Natural killer cell (primary cell): ENCODE results near the gene CTIF. TPM values are rescaled to one million over a fixed set of nuclear protein-coding genes. Genes with fewer than 3 reads are reported as not detected.

Source experiments
- ATAC-seq, 3 donors: fragments of 150-1000 bp in 2 of 3; fragments of 200-7000 bp in 1 of 3; cut with Tn5 transposase; 1 replicate in 1 of 3; 2 replicates in 2 of 3; pipeline ENCODE4 v1.10.0; 2021; ENCODE audit warnings: mild to moderate bottlenecking in 2 of 3, moderate library complexity in 2 of 3
- DNase-seq, 2 donors: peaks; one replicate each; pipeline versions ENCODE4 v3.0.0 to v3.0.0-alpha.2; 2013 to 2021; ENCODE audit warnings: mixed read lengths in 1 of 2
- H3K27ac ChIP-seq: one replicate; pipeline ENCODE4 v1.5.1; 2013; ENCODE audit warnings: mild to moderate bottlenecking, low read length
- H3K27me3 ChIP-seq: one replicate; pipeline ENCODE4 v1.6.1; 2013; ENCODE audit warnings: low read length; ENCODE audit not compliant: control insufficient read depth, insufficient read depth
- H3K36me3 ChIP-seq: one replicate; pipeline ENCODE4 v1.6.1; 2013; ENCODE audit warnings: low read length; ENCODE audit not compliant: control insufficient read depth, insufficient read depth
- H3K4me1 ChIP-seq: one replicate; pipeline ENCODE4 v1.6.1; 2013; ENCODE audit warnings: low read length; ENCODE audit not compliant: control insufficient read depth, insufficient read depth
- H3K4me3 ChIP-seq: one replicate; pipeline ENCODE4 v1.5.1; 2013; ENCODE audit warnings: low read length
- H3K9me3 ChIP-seq: one replicate; pipeline ENCODE4 v1.6.1; 2013; ENCODE audit warnings: low read length; ENCODE audit not compliant: control insufficient read depth, insufficient read depth
- H3K27ac Mint-ChIP-seq, 2 donors: one replicate each; pipeline ENCODE4 v1.8.0; 2022; ENCODE audit warnings: mild to moderate bottlenecking in 2 of 2, mixed read lengths in 2 of 2, moderate library complexity in 1 of 2
- H3K27me3 Mint-ChIP-seq, 2 donors: one replicate each; pipeline ENCODE4 v1.8.0; 2022; ENCODE audit warnings: low read depth in 2 of 2, mixed read lengths in 2 of 2
- H3K36me3 Mint-ChIP-seq: one replicate; pipeline ENCODE4 v1.8.0; 2022; ENCODE audit warnings: mixed read lengths
- H3K4me1 Mint-ChIP-seq, 2 donors: one replicate each; pipeline ENCODE4 v1.8.0; 2022; ENCODE audit warnings: mixed read lengths in 2 of 2
- H3K4me3 Mint-ChIP-seq: one replicate; pipeline ENCODE4 v1.8.0; 2022; ENCODE audit warnings: mild to moderate bottlenecking, moderate library complexity, mixed read lengths
- H3K9me3 Mint-ChIP-seq, 2 donors: one replicate each; pipeline ENCODE4 v1.8.0; 2022; ENCODE audit warnings: mixed read lengths in 2 of 2
- WGBS: methylation state at CpG from one replicate; pipeline ENCODE4 v1.1.7; 2013; ENCODE audit warnings: missing lambda C conversion rate; ENCODE audit not compliant: insufficient coverage; 5-methylcytosine and 5-hydroxymethylcytosine counted together
- intact Hi-C: fragments of 100-400 bp; cut with micrococcal nuclease; formaldehyde crosslinking; loops from one replicate; pipeline ENCODE4 v1.14.2; 2022
- total RNA-seq, 4 donors: library from RNA; stranded (reverse); fragments of 120-200 nt in 1 of 4; gene quantifications; one replicate each; pipeline versions ENCODE4 v1.2.3 to v1.2.4, GENCODE V29; 2013 to 2022
- TF ChIP-seq, protein P1 (sequence below): fragments of 200-600 bp; IDR thresholded peaks from one replicate; pipeline ENCODE4 v1.8.0; 2022; ENCODE audit warnings: antibody characterized with exemption

Gene CTIF
- total RNA-seq, 3 donors from 2014 or later (not counting 1 experiment from before 2014, with no cell fraction given) = 6.9 to 10.2 (median 8.2) TPM

DNA sequence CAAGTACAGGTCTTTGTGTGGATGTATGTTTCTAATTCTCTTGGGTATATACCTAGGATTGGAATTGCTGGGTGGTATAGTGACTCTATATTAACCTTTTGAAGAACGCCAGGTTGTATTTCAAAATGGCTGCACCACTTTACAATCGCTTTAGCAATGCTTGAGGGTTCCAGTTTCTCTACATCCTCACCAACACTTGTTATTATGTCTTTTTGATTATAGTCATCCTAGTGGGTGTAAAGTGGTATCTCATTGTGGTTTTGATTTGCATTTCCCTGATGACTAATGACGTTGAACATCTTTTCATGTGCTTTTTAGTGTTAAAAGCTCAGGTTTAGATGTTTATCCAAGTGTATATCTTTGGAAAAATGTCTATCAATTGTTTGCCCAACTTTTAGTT lies 39.5 kb downstream of the CTIF start:
- intact Hi-C loops = no loop called here
- H3K36me3 Mint-ChIP-seq = no peaks in the 10 kb centered on the region
- TF ChIP-seq, protein P1, sequence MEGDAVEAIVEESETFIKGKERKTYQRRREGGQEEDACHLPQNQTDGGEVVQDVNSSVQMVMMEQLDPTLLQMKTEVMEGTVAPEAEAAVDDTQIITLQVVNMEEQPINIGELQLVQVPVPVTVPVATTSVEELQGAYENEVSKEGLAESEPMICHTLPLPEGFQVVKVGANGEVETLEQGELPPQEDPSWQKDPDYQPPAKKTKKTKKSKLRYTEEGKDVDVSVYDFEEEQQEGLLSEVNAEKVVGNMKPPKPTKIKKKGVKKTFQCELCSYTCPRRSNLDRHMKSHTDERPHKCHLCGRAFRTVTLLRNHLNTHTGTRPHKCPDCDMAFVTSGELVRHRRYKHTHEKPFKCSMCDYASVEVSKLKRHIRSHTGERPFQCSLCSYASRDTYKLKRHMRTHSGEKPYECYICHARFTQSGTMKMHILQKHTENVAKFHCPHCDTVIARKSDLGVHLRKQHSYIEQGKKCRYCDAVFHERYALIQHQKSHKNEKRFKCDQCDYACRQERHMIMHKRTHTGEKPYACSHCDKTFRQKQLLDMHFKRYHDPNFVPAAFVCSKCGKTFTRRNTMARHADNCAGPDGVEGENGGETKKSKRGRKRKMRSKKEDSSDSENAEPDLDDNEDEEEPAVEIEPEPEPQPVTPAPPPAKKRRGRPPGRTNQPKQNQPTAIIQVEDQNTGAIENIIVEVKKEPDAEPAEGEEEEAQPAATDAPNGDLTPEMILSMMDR = no peak
- Histone ChIP-seq H3K27ac (no peak overlapping the region), H3K4me1 (no peaks in the 10 kb centered on the region), H3K27me3 (no peaks in the 10 kb centered on the region), H3K36me3 (no peaks in the 10 kb centered on the region), H3K4me3 (no peak overlapping the region), H3K9me3 (no peaks in the 10 kb centered on the region)
- no peak for DNase-seq
- H3K9me3 Mint-ChIP-seq = no peaks in the 10 kb centered on the region
- no peaks in the 10 kb centered on the region for H3K27me3 Mint-ChIP-seq
- no peaks in the 10 kb centered on the region for H3K4me1 Mint-ChIP-seq
- no peak for ATAC-seq
- H3K4me3 Mint-ChIP-seq = no peak overlapping the region
- WGBS = 51% methylated on average over 2 of the region's 3 CpGs
- no peak overlapping the region for H3K27ac Mint-ChIP-seq

DNA sequence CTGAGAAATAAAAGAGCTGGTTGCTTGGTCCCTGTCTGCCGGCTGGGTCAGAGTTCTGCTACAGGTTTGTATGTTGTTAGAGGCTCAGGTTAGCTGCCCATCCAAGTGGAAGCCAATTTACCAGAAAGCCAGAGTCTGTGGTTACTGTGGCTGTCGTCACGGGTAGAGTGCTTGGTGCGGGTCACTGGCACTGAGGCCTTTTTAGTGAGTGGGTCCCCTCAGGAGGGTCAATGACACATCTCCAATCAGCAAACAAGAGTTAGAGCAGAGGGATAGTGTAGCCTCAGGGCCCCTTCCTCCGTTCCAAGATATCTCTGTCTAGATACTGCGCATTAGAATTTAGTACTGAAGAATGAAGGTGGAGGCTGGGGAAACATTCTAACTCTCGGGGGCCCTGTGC lies 41.2 kb downstream of the CTIF start:
- Mint-ChIP-seq H3K36me3 (no peaks in the 10 kb centered on the region), H3K4me3 (no peak overlapping the region), H3K9me3 (no peaks in the 10 kb centered on the region), H3K27ac (no peak overlapping the region), H3K27me3 (no peaks in the 10 kb centered on the region), H3K4me1 (no peaks in the 10 kb centered on the region)
- Histone ChIP-seq H3K9me3 (no peaks in the 10 kb centered on the region), H3K4me3 (no peak overlapping the region), H3K36me3 (no peaks in the 10 kb centered on the region), H3K4me1 (no peaks in the 10 kb centered on the region), H3K27me3 (no peaks in the 10 kb centered on the region), H3K27ac (no peak overlapping the region)
- ATAC-seq = no peak
- WGBS = 93% methylated on average over 7 of the region's 7 CpGs
- DNase-seq = no peak
- intact Hi-C loops = no loop called here
- TF ChIP-seq, protein P1 = no peak

DNA sequence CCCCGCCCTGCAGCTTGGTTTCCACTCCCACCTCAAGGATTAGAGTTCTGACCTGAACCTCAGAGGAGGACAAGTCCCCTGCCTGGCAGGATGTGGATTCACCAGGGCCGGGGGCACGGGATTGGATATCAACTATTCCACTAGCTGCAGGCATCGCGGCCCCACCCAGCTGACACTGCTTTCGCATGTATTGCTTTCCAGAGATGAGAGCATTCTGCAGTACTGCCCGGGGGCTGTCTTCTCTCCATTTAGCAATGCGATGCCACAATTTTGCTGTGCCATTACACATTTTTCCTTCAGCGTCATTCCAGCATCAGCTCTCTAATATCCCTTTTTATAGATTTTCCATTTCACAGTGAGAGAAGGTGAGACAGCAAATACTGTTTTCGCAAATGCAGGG lies 42.0 kb downstream of the CTIF start:
- Histone ChIP-seq H3K9me3 (no peaks in the 10 kb centered on the region), H3K4me3 (no peak overlapping the region), H3K4me1 (no peaks in the 10 kb centered on the region), H3K36me3 (no peaks in the 10 kb centered on the region), H3K27ac (no peak overlapping the region), H3K27me3 (no peaks in the 10 kb centered on the region)
- 94% methylated on average over 10 of the region's 10 CpGs for WGBS
- intact Hi-C loops = no loop called here
- H3K4me1 Mint-ChIP-seq = no peaks in the 10 kb centered on the region
- DNase-seq (no peak), ATAC-seq (no peak)
- H3K4me3 Mint-ChIP-seq = no peak overlapping the region
- H3K36me3 Mint-ChIP-seq = no peaks in the 10 kb centered on the region
- TF ChIP-seq, protein P1 = no peak
- H3K9me3 Mint-ChIP-seq = no peaks in the 10 kb centered on the region
- H3K27ac Mint-ChIP-seq = no peak overlapping the region
- no peaks in the 10 kb centered on the region for H3K27me3 Mint-ChIP-seq

DNA sequence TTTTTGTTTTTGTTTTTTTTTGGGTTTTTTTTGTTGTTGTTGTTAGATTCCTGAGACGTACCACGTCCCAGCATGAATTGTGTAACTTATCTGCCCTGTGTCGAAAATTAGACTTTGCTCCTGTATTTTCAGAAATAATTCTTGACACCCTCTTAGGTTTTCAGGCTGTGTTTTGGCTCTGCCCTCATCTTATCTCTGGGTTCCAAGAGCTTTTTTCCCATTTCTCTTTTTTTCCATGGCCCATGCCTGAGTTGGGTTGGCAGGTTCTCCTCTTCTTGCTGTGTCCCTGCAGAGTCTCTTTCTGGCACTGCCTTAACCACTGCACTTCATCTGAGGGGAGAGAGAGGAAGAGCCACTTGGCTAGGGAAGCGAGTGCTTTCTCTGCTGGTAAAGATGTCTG lies 42.4 kb downstream of the CTIF start:
- 95% methylated on average over 3 of the region's 4 CpGs for WGBS
- DNase-seq (no peak), ATAC-seq (no peak)
- H3K4me1 Mint-ChIP-seq = no peaks in the 10 kb centered on the region
- H3K9me3 Mint-ChIP-seq = no peaks in the 10 kb centered on the region
- Histone ChIP-seq H3K27ac (no peak overlapping the region), H3K9me3 (no peaks in the 10 kb centered on the region), H3K27me3 (no peaks in the 10 kb centered on the region), H3K36me3 (no peaks in the 10 kb centered on the region), H3K4me3 (no peak overlapping the region), H3K4me1 (no peaks in the 10 kb centered on the region)
- TF ChIP-seq, protein P1 = no peak
- H3K27ac Mint-ChIP-seq = no peak overlapping the region
- intact Hi-C loops = no loop called here
- H3K4me3 Mint-ChIP-seq = no peak overlapping the region
- no peaks in the 10 kb centered on the region for H3K36me3 Mint-ChIP-seq
- H3K27me3 Mint-ChIP-seq = no peaks in the 10 kb centered on the region
